ENCODE results near the gene MYO1D.

- no peak for TF ChIP-seq CTCF (IDR thresholded peaks at IDR 0.05)
- no peak for TF ChIP-seq EP300 (IDR thresholded peaks at IDR 0.05)
These were observed 120.2 kb downstream of the MYO1D start for GRCh38 chr17:32756696-32757095.
